Measurements from ENCODE around the gene RFX3.

The RFX3 gene

GRCh38 chr9:3500044-3500443 is 25.8 kb downstream of the RFX3 start:
- Mint-ChIP-seq H3K9me3 (no peaks in the 10 kb centered on the region), H3K27ac (no peak overlapping the region), H3K4me3 (no peak overlapping the region), H3K27me3 (no peaks in the 10 kb centered on the region), H3K4me1 (peaks cover 44% of the 10 kb centered on the region), H3K36me3 (peaks cover 3% of the 10 kb centered on the region)

- H3K36me3 Mint-ChIP-seq: peaks cover 7% of the 10 kb centered on the region
- H3K27ac Mint-ChIP-seq: no peak overlapping the region
- H3K9me3 Mint-ChIP-seq: no peaks in the 10 kb centered on the region
- H3K4me1 Mint-ChIP-seq: peaks cover 48% of the 10 kb centered on the region
- H3K4me3 Mint-ChIP-seq: no peak overlapping the region
- H3K27me3 Mint-ChIP-seq: no peaks in the 10 kb centered on the region
Measured at GRCh38 chr9:3498691-3499090, 27.1 kb downstream of the RFX3 start.

GRCh38 chr9:3497857-3498256 is 27.9 kb downstream of the RFX3 start:
- Mint-ChIP-seq H3K27me3 (no peaks in the 10 kb centered on the region), H3K9me3 (no peaks in the 10 kb centered on the region), H3K27ac (no peak overlapping the region), H3K4me3 (no peak overlapping the region), H3K4me1 (peaks cover 45% of the 10 kb centered on the region), H3K36me3 (peaks cover 11% of the 10 kb centered on the region)

- H3K36me3 Mint-ChIP-seq: peaks cover 8% of the 10 kb centered on the region
Measured at GRCh38 chr9:3497401-3497800, 28.4 kb downstream of the RFX3 start.

GRCh38 chr9:3495855-3496254 is 29.9 kb downstream of the RFX3 start:
- H3K27me3 Mint-ChIP-seq: no peaks in the 10 kb centered on the region
- H3K4me3 Mint-ChIP-seq: no peak overlapping the region
- peaks cover 55% of the 10 kb centered on the region for H3K4me1 Mint-ChIP-seq
- peaks cover 8% of the 10 kb centered on the region for H3K36me3 Mint-ChIP-seq
- H3K9me3 Mint-ChIP-seq: no peaks in the 10 kb centered on the region
- no peak overlapping the region for H3K27ac Mint-ChIP-seq

More at GRCh38 chr9:3497401-3497800, 28.4 kb downstream of the RFX3 start:
- no peak overlapping the region for H3K27ac Mint-ChIP-seq
- H3K9me3 Mint-ChIP-seq: no peaks in the 10 kb centered on the region
- peaks cover 43% of the 10 kb centered on the region for H3K4me1 Mint-ChIP-seq
- no peak overlapping the region for H3K4me3 Mint-ChIP-seq
- H3K27me3 Mint-ChIP-seq: no peaks in the 10 kb centered on the region

GRCh38 chr9:3492214-3492613 is 33.6 kb downstream of the RFX3 start:
- Mint-ChIP-seq H3K36me3 (peaks cover 14% of the 10 kb centered on the region), H3K9me3 (no peaks in the 10 kb centered on the region), H3K4me3 (no peak overlapping the region), H3K27me3 (no peaks in the 10 kb centered on the region), H3K27ac (no peak overlapping the region), H3K4me1 (peaks cover 45% of the 10 kb centered on the region)

GRCh38 chr9:3491450-3491849 is 34.4 kb downstream of the RFX3 start:
- H3K4me3 Mint-ChIP-seq: no peak overlapping the region
- H3K4me1 Mint-ChIP-seq: peaks cover 44% of the 10 kb centered on the region
- no peaks in the 10 kb centered on the region for H3K27me3 Mint-ChIP-seq
- H3K9me3 Mint-ChIP-seq: no peaks in the 10 kb centered on the region
- no peak overlapping the region for H3K27ac Mint-ChIP-seq
- peaks cover 17% of the 10 kb centered on the region for H3K36me3 Mint-ChIP-seq

GRCh38 chr9:3490957-3491356 is 34.8 kb downstream of the RFX3 start:
- peaks cover 18% of the 10 kb centered on the region for H3K36me3 Mint-ChIP-seq
- H3K27me3 Mint-ChIP-seq: no peaks in the 10 kb centered on the region
- no peaks in the 10 kb centered on the region for H3K9me3 Mint-ChIP-seq
- peaks cover 39% of the 10 kb centered on the region for H3K4me1 Mint-ChIP-seq
- no peak overlapping the region for H3K4me3 Mint-ChIP-seq
- no peak overlapping the region for H3K27ac Mint-ChIP-seq

- Mint-ChIP-seq H3K36me3 (peaks cover 34% of the 10 kb centered on the region), H3K27ac (no peak overlapping the region), H3K9me3 (no peaks in the 10 kb centered on the region), H3K4me3 (no peak overlapping the region), H3K27me3 (no peaks in the 10 kb centered on the region), H3K4me1 (peaks cover 44% of the 10 kb centered on the region)
Measured at GRCh38 chr9:3482578-3482977, 43.2 kb downstream of the RFX3 start.

- Mint-ChIP-seq H3K27me3 (no peaks in the 10 kb centered on the region), H3K36me3 (peaks cover 35% of the 10 kb centered on the region), H3K4me3 (no peak overlapping the region), H3K4me1 (peaks cover 64% of the 10 kb centered on the region), H3K27ac (peak overlapping the region; percentile 38), H3K9me3 (no peaks in the 10 kb centered on the region)
Measured at GRCh38 chr9:3480353-3480655, 45.5 kb downstream of the RFX3 start.

GRCh38 chr9:3479514-3480352 is 46.1 kb downstream of the RFX3 start:
- H3K27ac Mint-ChIP-seq: peak overlapping the region; percentile 94
- peaks cover 35% of the 10 kb centered on the region for H3K36me3 Mint-ChIP-seq
- H3K9me3 Mint-ChIP-seq: no peaks in the 10 kb centered on the region
- peaks cover 69% of the 10 kb centered on the region for H3K4me1 Mint-ChIP-seq
- H3K27me3 Mint-ChIP-seq: no peaks in the 10 kb centered on the region
- H3K4me3 Mint-ChIP-seq: peak overlapping the region; percentile 7

- Mint-ChIP-seq H3K9me3 (no peaks in the 10 kb centered on the region), H3K27me3 (no peaks in the 10 kb centered on the region), H3K4me3 (peak overlapping the region; percentile 94), H3K27ac (peak overlapping the region; percentile 99), H3K36me3 (peaks cover 26% of the 10 kb centered on the region), H3K4me1 (peaks cover 79% of the 10 kb centered on the region)
Measured at GRCh38 chr9:3478549-3478953, 47.2 kb downstream of the RFX3 start.

- Mint-ChIP-seq H3K27me3 (no peaks in the 10 kb centered on the region), H3K9me3 (no peaks in the 10 kb centered on the region), H3K36me3 (peaks cover 22% of the 10 kb centered on the region), H3K27ac (peak overlapping the region; percentile 99), H3K4me3 (peak overlapping the region; percentile 94), H3K4me1 (peaks cover 79% of the 10 kb centered on the region)
Measured at GRCh38 chr9:3477236-3477834, 48.5 kb downstream of the RFX3 start.

GRCh38 chr9:3475300-3476020 is 50.3 kb downstream of the RFX3 start:
- Mint-ChIP-seq H3K27ac (peak overlapping the region; percentile 84), H3K4me1 (peaks cover 71% of the 10 kb centered on the region), H3K36me3 (peaks cover 21% of the 10 kb centered on the region), H3K9me3 (no peaks in the 10 kb centered on the region), H3K4me3 (peak overlapping the region; percentile 36), H3K27me3 (no peaks in the 10 kb centered on the region)

- Mint-ChIP-seq H3K4me1 (peaks cover 65% of the 10 kb centered on the region), H3K9me3 (no peaks in the 10 kb centered on the region), H3K36me3 (peaks cover 16% of the 10 kb centered on the region), H3K27ac (peak overlapping the region; percentile 72), H3K27me3 (no peaks in the 10 kb centered on the region), H3K4me3 (peak overlapping the region; percentile 2)
Measured at GRCh38 chr9:3474821-3475220, 51.0 kb downstream of the RFX3 start.

- peaks cover 50% of the 10 kb centered on the region for H3K4me1 Mint-ChIP-seq
- H3K27ac Mint-ChIP-seq: no peak overlapping the region
- no peaks in the 10 kb centered on the region for H3K9me3 Mint-ChIP-seq
- no peaks in the 10 kb centered on the region for H3K27me3 Mint-ChIP-seq
- H3K36me3 Mint-ChIP-seq: peaks cover 9% of the 10 kb centered on the region
- H3K4me3 Mint-ChIP-seq: no peak overlapping the region
Measured at GRCh38 chr9:3473405-3473804, 52.4 kb downstream of the RFX3 start.

Data from activated naive CD4-positive, alpha-beta T cell treated with anti-CD3 and anti-CD28 coated beads, Interleukin-2, amount 50 U/mL, for 24 hours (primary cell).